ENCODE measurements around the gene TGIF2.

DNA sequence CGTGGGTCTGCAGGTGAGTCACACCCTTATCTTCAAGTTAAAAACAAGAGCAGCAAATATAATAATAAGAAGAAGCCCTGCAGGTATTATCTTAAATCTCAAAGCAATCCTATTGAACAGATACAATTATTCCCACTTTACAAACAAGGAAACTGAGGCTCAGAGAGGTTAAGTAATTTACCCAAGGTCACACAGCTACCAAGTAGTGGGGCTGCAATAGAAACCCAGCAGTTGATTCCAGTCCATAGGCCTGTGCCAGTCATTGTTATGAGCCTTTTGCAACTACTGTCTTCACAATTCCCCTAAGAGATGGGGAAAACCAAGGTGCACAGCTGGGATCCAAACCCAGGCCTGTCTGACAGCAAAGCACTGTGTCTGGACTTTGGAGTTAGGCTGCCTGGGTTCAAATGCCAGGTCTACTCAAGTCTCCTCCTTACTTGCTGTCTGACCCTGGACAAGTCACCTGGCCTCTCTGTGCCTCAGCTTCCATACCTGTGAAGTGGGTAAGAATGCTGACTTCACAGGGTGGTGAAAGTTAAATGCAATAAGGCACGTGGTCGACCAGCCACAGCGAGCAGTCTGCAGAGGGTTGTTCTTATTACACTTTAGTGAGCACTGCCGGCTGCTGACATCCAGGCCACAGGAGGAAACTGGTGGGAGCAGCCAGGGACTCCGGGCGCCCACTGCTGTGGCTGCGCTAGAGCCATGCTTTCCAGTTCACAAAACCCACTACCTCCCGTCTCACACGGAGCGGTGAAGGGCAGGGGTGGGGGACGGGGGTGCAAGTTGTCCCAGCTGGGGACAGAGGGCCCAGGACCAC is 26.0 kb upstream of the TGIF2 start:
- TF ChIP-seq, protein P1, sequence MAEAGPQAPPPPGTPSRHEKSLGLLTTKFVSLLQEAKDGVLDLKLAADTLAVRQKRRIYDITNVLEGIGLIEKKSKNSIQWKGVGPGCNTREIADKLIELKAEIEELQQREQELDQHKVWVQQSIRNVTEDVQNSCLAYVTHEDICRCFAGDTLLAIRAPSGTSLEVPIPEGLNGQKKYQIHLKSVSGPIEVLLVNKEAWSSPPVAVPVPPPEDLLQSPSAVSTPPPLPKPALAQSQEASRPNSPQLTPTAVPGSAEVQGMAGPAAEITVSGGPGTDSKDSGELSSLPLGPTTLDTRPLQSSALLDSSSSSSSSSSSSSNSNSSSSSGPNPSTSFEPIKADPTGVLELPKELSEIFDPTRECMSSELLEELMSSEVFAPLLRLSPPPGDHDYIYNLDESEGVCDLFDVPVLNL (CRISPR knock-in tag; IDR thresholded peaks at IDR 0.05; ENCODE audit: low read depth), result no peak
- TF ChIP-seq RAD21 (CRISPR knock-in tag; conservative IDR thresholded peaks at IDR 0.05 in 1 of 2, IDR thresholded peaks at IDR 0.05 in 1 of 2) (no peak), MXI1 (IDR thresholded peaks at IDR 0.05; ENCODE audit: low read depth, low read length) (no peak), PRPF4 (IDR thresholded peaks at IDR 0.05; ENCODE audit: insufficient read depth, low read depth, low read length, poor library complexity, severe bottlenecking) (no peak)
- TF ChIP-seq, protein P2, sequence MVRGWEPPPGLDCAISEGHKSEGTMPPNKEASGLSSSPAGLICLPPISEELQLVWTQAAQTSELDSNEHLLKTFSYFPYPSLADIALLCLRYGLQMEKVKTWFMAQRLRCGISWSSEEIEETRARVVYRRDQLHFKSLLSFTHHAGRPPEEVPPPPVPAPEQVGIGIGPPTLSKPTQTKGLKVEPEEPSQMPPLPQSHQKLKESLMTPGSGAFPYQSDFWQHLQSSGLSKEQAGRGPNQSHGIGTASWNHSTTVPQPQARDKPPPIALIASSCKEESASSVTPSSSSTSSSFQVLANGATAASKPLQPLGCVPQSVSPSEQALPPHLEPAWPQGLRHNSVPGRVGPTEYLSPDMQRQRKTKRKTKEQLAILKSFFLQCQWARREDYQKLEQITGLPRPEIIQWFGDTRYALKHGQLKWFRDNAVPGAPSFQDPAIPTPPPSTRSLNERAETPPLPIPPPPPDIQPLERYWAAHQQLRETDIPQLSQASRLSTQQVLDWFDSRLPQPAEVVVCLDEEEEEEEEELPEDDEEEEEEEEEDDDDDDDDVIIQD (CRISPR knock-in tag; IDR thresholded peaks at IDR 0.05), result no peak

Data from K562 (cell line).